GM12873 (cell line): ENCODE results near the gene PSORS1C2.

Experiments
- TF ChIP-seq, protein P1 (sequence below): IDR thresholded peaks from 2 replicates; pipeline ENCODE4 v1.5.1; 2012; ENCODE audit warnings: low read depth, mild to moderate bottlenecking, moderate library complexity, low read length, control low read depth; ENCODE audit not compliant: insufficient read depth; ENCODE audit errors: missing control alignments

Gene PSORS1C2

DNA sequence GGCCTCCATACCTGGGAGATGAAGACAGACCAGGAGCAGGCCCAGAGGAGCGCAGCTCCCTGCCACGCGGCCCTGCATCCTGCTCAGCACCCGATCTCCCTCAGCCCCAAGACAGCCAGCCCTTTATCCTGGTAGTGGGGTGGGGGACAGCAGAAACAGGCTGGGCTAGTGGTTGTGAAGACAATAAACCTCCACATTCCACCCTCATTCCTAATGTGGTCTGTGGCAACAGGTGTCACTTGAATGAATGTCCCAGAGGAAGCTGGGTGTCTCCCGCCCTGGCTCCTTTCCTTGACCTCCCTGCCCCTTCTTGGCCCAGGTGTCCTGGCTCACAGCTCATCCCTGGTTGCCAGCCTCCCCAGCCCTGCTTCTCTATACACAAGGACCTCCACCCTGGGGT lies 26.4 kb downstream of the PSORS1C2 start, which contains the start of gene C6orf15:
Gene C6orf15 (minus strand): TSS at position 98 of the 400 bp plus-strand sequence. CDS start 20 bp downstream, at position 78.
- TF ChIP-seq, protein P1, sequence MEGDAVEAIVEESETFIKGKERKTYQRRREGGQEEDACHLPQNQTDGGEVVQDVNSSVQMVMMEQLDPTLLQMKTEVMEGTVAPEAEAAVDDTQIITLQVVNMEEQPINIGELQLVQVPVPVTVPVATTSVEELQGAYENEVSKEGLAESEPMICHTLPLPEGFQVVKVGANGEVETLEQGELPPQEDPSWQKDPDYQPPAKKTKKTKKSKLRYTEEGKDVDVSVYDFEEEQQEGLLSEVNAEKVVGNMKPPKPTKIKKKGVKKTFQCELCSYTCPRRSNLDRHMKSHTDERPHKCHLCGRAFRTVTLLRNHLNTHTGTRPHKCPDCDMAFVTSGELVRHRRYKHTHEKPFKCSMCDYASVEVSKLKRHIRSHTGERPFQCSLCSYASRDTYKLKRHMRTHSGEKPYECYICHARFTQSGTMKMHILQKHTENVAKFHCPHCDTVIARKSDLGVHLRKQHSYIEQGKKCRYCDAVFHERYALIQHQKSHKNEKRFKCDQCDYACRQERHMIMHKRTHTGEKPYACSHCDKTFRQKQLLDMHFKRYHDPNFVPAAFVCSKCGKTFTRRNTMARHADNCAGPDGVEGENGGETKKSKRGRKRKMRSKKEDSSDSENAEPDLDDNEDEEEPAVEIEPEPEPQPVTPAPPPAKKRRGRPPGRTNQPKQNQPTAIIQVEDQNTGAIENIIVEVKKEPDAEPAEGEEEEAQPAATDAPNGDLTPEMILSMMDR: no peak

GRCh38 chr6:31111712-31112111 lies 27.2 kb downstream of the PSORS1C2 start:
- TF ChIP-seq, protein P1: no peak

GRCh38 chr6:31110825-31111582 lies 27.9 kb downstream of the PSORS1C2 start:
- TF ChIP-seq, protein P1: no peak

GRCh38 chr6:31107052-31107451 lies 31.8 kb downstream of the PSORS1C2 start:
- TF ChIP-seq, protein P1: no peak

- TF ChIP-seq, protein P1: no peak
Measured at GRCh38 chr6:31103136-31103535, 35.7 kb downstream of the PSORS1C2 start.

DNA sequence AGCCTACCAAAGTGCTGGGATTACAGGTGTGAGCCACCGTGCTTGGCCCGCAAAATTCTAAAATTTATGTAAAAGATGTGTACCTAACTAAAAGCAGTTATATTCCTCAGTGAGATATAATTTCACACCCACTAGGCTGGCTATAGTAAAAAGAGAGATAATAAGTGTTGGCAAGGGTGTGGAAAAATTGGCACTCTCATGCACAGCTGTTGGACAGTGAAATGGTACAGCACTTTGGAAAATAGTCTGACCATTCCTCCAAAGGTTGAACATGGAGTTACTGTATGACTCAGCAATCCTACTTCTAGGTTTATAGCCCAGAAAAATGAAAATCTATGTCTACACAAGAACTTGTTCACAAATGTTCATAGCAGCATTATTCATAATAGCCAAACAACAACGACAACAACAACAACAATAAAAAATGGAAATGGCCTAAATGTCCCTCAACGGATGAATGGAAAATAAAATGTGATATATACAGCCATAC lies 40.4 kb downstream of the PSORS1C2 start:
- TF ChIP-seq, protein P1: no peak

- TF ChIP-seq, protein P1: no peak
Measured at GRCh38 chr6:31096656-31097055, 42.2 kb downstream of the PSORS1C2 start.
